ENCODE measurements around the gene CCDC30. TPM values are rescaled to one million over a fixed set of nuclear protein-coding genes. Genes with fewer than 3 reads are reported as not detected.

The CCDC30 gene
- polyA plus RNA-seq, 3 donors: 0.95 to 1.5 (median 1.2) TPM

DNA sequence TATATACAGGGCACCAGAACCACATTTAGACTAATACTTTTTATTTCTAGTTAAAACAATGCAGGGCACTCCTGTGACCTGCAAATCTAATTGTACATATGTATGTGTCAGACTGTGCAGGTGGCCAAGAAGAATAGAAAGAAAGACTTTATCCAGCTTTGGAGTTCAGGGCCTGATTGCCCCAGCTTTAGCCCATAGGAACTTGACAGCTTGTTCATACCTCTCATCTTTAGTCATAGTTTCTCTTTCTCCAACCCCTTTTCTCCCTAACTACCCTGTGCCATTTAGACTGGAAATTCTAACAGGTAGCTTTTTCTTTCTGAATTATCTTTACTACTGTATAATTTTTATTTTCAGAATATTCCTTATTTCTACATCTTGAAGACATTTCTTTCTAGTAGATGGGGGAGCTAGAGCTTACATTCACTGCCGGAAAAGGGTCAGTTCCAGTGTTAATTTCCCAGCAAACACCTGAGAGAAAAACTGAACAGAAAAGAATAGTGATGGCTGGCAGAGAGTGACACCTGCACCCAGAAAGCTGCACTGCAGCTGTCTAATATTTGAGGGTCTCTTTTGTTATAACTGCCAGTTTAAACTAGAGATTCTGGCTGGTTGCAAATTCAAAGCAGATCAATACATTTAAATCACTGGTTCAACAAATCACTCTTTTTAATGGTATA is 227.5 kb downstream of the CCDC30 start:
- Histone ChIP-seq H3K4me1 (ENCODE audit: control insufficient read depth in 1 of 2, insufficient read depth in 2 of 2, low read length in 2 of 2) (peaks cover 0 to 9% of the 10 kb centered on the region in 2 donors), H3K27me3 (ENCODE audit: control insufficient read depth in 2 of 2, insufficient read depth in 2 of 2, low read length in 2 of 2) (no peaks in the 10 kb centered on the region), H3K79me2 (ENCODE audit: insufficient read depth, low read length) (peaks cover 100% of the 10 kb centered on the region), H3K9me3 (replicated peaks in 1 of 2; ENCODE audit: control insufficient read depth in 1 of 2, insufficient read depth in 1 of 2, low read length in 2 of 2) (no peaks in the 10 kb centered on the region), H3K4me3 (replicated peaks in 1 of 3; ENCODE audit: low read depth in 2 of 3, low read length in 3 of 3) (no peak overlapping the region), H4K20me1 (ENCODE audit: insufficient read depth, low read length) (peaks cover 100% of the 10 kb centered on the region), H3K9ac (ENCODE audit: insufficient read depth, low read length, poor library complexity, severe bottlenecking) (no peak overlapping the region), H2AFZ (ENCODE audit: insufficient read depth, low read depth, low read length, poor library complexity, severe bottlenecking) (no peak overlapping the region), H3K36me3 (replicated peaks in 1 of 2; ENCODE audit: control insufficient read depth in 1 of 2, insufficient read depth in 2 of 2, low read length in 2 of 2) (peaks cover 48 to 68% of the 10 kb centered on the region in 2 donors), H3K4me2 (replicated peaks; ENCODE audit: extremely low read depth, low read length, poor library complexity, severe bottlenecking) (no peak overlapping the region), H3K27ac (ENCODE audit: low read depth in 1 of 2, low read length in 2 of 2) (no peak overlapping the region)
- no peak for DNase-seq
- no CpG with 5 or more reads among the region's 1 CpG for WGBS (ENCODE audit: insufficient coverage)
- Mint-ChIP-seq H3K4me1 (peaks cover 40% of the 10 kb centered on the region), H3K9me3 (no peaks in the 10 kb centered on the region), H3K27ac (no peak overlapping the region), H3K27me3 (ENCODE audit: low read depth in 3 of 3) (no peaks in the 10 kb centered on the region), H3K36me3 (peaks cover 54 to 68% of the 10 kb centered on the region in 2 donors), H3K4me3 (no peak overlapping the region)
- TF ChIP-seq, protein P1, sequence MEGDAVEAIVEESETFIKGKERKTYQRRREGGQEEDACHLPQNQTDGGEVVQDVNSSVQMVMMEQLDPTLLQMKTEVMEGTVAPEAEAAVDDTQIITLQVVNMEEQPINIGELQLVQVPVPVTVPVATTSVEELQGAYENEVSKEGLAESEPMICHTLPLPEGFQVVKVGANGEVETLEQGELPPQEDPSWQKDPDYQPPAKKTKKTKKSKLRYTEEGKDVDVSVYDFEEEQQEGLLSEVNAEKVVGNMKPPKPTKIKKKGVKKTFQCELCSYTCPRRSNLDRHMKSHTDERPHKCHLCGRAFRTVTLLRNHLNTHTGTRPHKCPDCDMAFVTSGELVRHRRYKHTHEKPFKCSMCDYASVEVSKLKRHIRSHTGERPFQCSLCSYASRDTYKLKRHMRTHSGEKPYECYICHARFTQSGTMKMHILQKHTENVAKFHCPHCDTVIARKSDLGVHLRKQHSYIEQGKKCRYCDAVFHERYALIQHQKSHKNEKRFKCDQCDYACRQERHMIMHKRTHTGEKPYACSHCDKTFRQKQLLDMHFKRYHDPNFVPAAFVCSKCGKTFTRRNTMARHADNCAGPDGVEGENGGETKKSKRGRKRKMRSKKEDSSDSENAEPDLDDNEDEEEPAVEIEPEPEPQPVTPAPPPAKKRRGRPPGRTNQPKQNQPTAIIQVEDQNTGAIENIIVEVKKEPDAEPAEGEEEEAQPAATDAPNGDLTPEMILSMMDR (IDR thresholded peaks at IDR 0.05): no peak
- intact Hi-C loops (cut with micrococcal nuclease): no loop called here

DNA sequence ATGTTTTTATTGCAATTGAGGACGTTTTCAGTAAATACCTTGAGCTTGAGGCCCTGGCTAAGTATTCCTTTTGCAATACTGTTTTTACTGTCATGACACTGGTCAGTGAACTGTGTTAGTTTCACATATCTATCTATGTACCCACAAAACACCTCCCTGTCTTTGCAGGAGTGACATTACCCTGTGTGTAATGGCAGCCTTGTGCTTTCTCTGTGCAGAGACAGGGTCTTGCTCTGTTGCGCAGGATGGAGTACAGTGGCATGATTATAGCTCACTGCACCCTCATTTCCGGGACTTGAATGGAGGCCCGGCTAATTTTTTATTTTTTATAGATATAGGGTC is 228.0 kb downstream of the CCDC30 start:
- intact Hi-C loops (cut with micrococcal nuclease): no loop called here
- WGBS (ENCODE audit: insufficient coverage): no CpG with 5 or more reads among the region's 4 CpGs
- H3K4me1 ChIP-seq (ENCODE audit: control insufficient read depth in 1 of 2, insufficient read depth in 2 of 2, low read length in 2 of 2): peaks cover 0 to 4% of the 10 kb centered on the region in 2 donors
- H3K9me3 ChIP-seq (replicated peaks in 1 of 2; ENCODE audit: control insufficient read depth in 1 of 2, insufficient read depth in 1 of 2, low read length in 2 of 2): no peaks in the 10 kb centered on the region
- H3K79me2 ChIP-seq (ENCODE audit: insufficient read depth, low read length): peaks cover 100% of the 10 kb centered on the region
- DNase-seq: no peak
- TF ChIP-seq, protein P1 (IDR thresholded peaks at IDR 0.05): no peak
- no peaks in the 10 kb centered on the region for H3K9me3 Mint-ChIP-seq
- peaks cover 56 to 70% of the 10 kb centered on the region in 2 donors for H3K36me3 Mint-ChIP-seq
- peaks cover 100% of the 10 kb centered on the region for H4K20me1 ChIP-seq (ENCODE audit: insufficient read depth, low read length)
- no peaks in the 10 kb centered on the region for H3K27me3 Mint-ChIP-seq (ENCODE audit: low read depth in 3 of 3)
- no peaks in the 10 kb centered on the region for H3K27me3 ChIP-seq (ENCODE audit: control insufficient read depth in 2 of 2, insufficient read depth in 2 of 2, low read length in 2 of 2)
- peaks cover 38% of the 10 kb centered on the region for H3K4me1 Mint-ChIP-seq
- H3K4me3 ChIP-seq (replicated peaks in 1 of 3; ENCODE audit: low read depth in 2 of 3, low read length in 3 of 3): no peak overlapping the region
- H3K9ac ChIP-seq (ENCODE audit: insufficient read depth, low read length, poor library complexity, severe bottlenecking): no peak overlapping the region
- H3K4me3 Mint-ChIP-seq: no peak overlapping the region
- H3K4me2 ChIP-seq (replicated peaks; ENCODE audit: extremely low read depth, low read length, poor library complexity, severe bottlenecking): no peak overlapping the region
- no peak overlapping the region for H3K27ac ChIP-seq (ENCODE audit: low read depth in 1 of 2, low read length in 2 of 2)
- peaks cover 52 to 73% of the 10 kb centered on the region in 2 donors for H3K36me3 ChIP-seq (replicated peaks in 1 of 2; ENCODE audit: control insufficient read depth in 1 of 2, insufficient read depth in 2 of 2, low read length in 2 of 2)
- H2AFZ ChIP-seq (ENCODE audit: insufficient read depth, low read depth, low read length, poor library complexity, severe bottlenecking): no peak overlapping the region
- H3K27ac Mint-ChIP-seq: no peak overlapping the region
